AG04450 (cell line): ENCODE data around the gene CPNE4. TPM values are rescaled to one million over a fixed set of nuclear protein-coding genes. Genes with fewer than 3 reads are reported as not detected.

Experiments
- CTCF ChIA-PET: fragments of 300-600, 350-600 bp; formaldehyde crosslinking; extraction: SDS; loops from one replicate; lab custom pipeline; 2022; ENCODE audit warnings: antibody characterized with exemption, inconsistent platforms; lab: Charles Lee
- POLR2A ChIA-PET: fragments of 350-600 bp; formaldehyde crosslinking; extraction: SDS; loops from one replicate; lab custom pipeline; 2021; ENCODE audit warnings: antibody characterized with exemption, inconsistent platforms; lab: Yijun Ruan, JAX
- DNase-seq: peaks from one replicate; pipeline ENCODE4 v3.0.0-alpha.2; 2011; ENCODE audit warnings: low read depth, low spot score
- H3K27ac ChIP-seq: one replicate; pipeline ENCODE4 v1.5.1; 2012; ENCODE audit warnings: low read depth, low read length, control low read depth
- H3K27me3 ChIP-seq: one replicate; pipeline ENCODE4 v1.6.0; 2012; ENCODE audit warnings: low read length; ENCODE audit not compliant: control insufficient read depth, insufficient read depth
- H3K4me3 ChIP-seq: 2 replicates; pipeline ENCODE4 v1.5.1; 2011; ENCODE audit warnings: mild to moderate bottlenecking, low read depth, low read length, control low read depth
- H3K9me3 ChIP-seq: 2 replicates; pipeline ENCODE4 v1.5.1; 2012; ENCODE audit warnings: low read length; ENCODE audit not compliant: control insufficient read depth, insufficient read depth
- polyA plus RNA-seq: library from polyadenylated mRNA; depleted of rRNA; stranded (reverse); fragments of >200 nt; gene quantifications from 2 replicates; pipeline ENCODE4 v1.2.3, GENCODE V29; 2011
- TF ChIP-seq, protein P1 (sequence below): IDR thresholded peaks from 2 replicates; pipeline ENCODE4 v1.5.1; 2011; ENCODE audit warnings: low read depth, low read length, control low read depth, inconsistent platforms

The CPNE4 gene
- polyA plus RNA-seq, 1 experiment: not detected

DNA sequence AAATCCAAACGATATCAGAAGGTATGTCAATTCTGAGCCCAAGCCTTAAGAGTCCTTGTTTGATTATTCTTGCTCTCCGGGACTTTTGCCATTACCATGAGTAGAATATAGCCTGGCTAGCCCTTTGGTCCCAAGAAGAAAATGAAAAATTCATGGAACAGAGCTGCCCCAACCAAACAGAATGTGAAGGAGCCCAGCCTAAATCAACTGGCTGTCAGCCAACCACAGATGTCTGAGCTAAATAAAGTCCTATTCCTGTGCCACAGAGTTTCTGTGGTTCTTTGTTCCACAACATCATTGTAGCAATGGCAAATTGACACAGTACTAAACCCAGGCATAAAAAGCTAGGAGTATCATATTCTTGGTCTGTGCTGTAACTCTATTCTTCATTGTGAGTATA, 185.2 kb downstream of the CPNE4 start:
- no peaks in the 10 kb centered on the region for H3K27me3 ChIP-seq
- CTCF ChIA-PET: no interaction called here
- POLR2A ChIA-PET: no interaction called here
- H3K27ac ChIP-seq: no peak overlapping the region
- TF ChIP-seq, protein P1, sequence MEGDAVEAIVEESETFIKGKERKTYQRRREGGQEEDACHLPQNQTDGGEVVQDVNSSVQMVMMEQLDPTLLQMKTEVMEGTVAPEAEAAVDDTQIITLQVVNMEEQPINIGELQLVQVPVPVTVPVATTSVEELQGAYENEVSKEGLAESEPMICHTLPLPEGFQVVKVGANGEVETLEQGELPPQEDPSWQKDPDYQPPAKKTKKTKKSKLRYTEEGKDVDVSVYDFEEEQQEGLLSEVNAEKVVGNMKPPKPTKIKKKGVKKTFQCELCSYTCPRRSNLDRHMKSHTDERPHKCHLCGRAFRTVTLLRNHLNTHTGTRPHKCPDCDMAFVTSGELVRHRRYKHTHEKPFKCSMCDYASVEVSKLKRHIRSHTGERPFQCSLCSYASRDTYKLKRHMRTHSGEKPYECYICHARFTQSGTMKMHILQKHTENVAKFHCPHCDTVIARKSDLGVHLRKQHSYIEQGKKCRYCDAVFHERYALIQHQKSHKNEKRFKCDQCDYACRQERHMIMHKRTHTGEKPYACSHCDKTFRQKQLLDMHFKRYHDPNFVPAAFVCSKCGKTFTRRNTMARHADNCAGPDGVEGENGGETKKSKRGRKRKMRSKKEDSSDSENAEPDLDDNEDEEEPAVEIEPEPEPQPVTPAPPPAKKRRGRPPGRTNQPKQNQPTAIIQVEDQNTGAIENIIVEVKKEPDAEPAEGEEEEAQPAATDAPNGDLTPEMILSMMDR: no peak
- no peak for DNase-seq
- no peaks in the 10 kb centered on the region for H3K9me3 ChIP-seq
- no peak overlapping the region for H3K4me3 ChIP-seq

GRCh38 chr3:131847966-131848510, 186.8 kb downstream of the CPNE4 start:
- POLR2A ChIA-PET: no interaction called here
- Histone ChIP-seq H3K4me3 (no peak overlapping the region), H3K9me3 (no peaks in the 10 kb centered on the region), H3K27me3 (no peaks in the 10 kb centered on the region), H3K27ac (no peak overlapping the region)
- CTCF ChIA-PET: interaction anchor here (0.6 kb wide), 1 partner anchor 40 kb away, joined by 3 read pairs; no protein-coding TSS in a partner anchor
- TF ChIP-seq, protein P1: no peak
- no peak for DNase-seq

- no peak overlapping the region for H3K4me3 ChIP-seq
- no peak overlapping the region for H3K27ac ChIP-seq
- TF ChIP-seq, protein P1: no peak
- DNase-seq: no peak
- POLR2A ChIA-PET: no interaction called here
- H3K27me3 ChIP-seq: no peaks in the 10 kb centered on the region
- H3K9me3 ChIP-seq: no peaks in the 10 kb centered on the region
- CTCF ChIA-PET: interaction anchor here (0.6 to 1.3 kb wide), 2 partner anchors 51 to 1610 kb away, joined by 3 to 4 read pairs; no protein-coding TSS in a partner anchor
These were observed 188.4 kb downstream of the CPNE4 start for GRCh38 chr3:131846296-131846924.

DNA sequence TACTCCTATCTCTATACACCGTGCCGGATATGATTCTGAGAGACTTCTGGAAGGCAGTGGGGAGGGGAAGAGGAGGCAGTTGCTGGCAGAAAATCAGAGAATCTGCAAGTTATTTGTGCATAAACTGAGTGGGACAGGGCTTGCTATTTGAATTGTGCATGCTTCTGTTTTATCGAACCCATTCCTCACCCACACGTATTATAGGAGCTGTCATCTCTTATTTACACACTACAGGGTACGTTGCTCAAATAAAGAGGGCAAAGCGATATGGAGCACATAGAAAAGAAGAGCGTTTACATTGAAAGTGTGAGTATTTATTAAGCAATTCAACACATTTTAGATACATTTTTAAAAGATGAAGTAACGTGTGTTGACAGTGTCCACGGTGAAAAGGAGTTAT, 191.6 kb downstream of the CPNE4 start:
- no peaks in the 10 kb centered on the region for H3K9me3 ChIP-seq
- H3K4me3 ChIP-seq: no peak overlapping the region
- DNase-seq: no peak
- TF ChIP-seq, protein P1: no peak
- ChIA-PET CTCF (no interaction called here), POLR2A (no interaction called here)
- H3K27ac ChIP-seq: no peak overlapping the region
- no peaks in the 10 kb centered on the region for H3K27me3 ChIP-seq

GRCh38 chr3:131840156-131840797, 194.5 kb downstream of the CPNE4 start:
- no peaks in the 10 kb centered on the region for H3K9me3 ChIP-seq
- H3K27ac ChIP-seq: no peak overlapping the region
- no peak overlapping the region for H3K4me3 ChIP-seq
- TF ChIP-seq, protein P1: no peak
- CTCF ChIA-PET: interaction anchor here (0.6 to 1.3 kb wide), 3 partner anchors 45 to 512 kb away, joined by 3 to 5 read pairs (median 3); no protein-coding TSS in a partner anchor
- H3K27me3 ChIP-seq: no peaks in the 10 kb centered on the region
- POLR2A ChIA-PET: no interaction called here
- no peak for DNase-seq
